Measurements from ENCODE around the gene PCBP3.

The PCBP3 gene

GRCh38 chr21:45867671-45868081 is 224.2 kb downstream of the PCBP3 start:
- no peak for DNase-seq

GRCh38 chr21:45868086-45868485 is 224.6 kb downstream of the PCBP3 start:
- no peak for DNase-seq

GRCh38 chr21:45868488-45868887 is 225.0 kb downstream of the PCBP3 start:
- no peak for DNase-seq

GRCh38 chr21:45869121-45870007 is 225.8 kb downstream of the PCBP3 start:
- no peak for DNase-seq

GRCh38 chr21:45870421-45870820 is 226.9 kb downstream of the PCBP3 start:
- no peak for DNase-seq

- DNase-seq = no peak
Observed at GRCh38 chr21:45870851-45871615, 227.5 kb downstream of the PCBP3 start.

- DNase-seq = no peak
Observed at GRCh38 chr21:45871616-45872236, 228.2 kb downstream of the PCBP3 start.

GRCh38 chr21:45872471-45872870 is 228.9 kb downstream of the PCBP3 start:
- DNase-seq = no peak

- no peak for DNase-seq
Observed at GRCh38 chr21:45872902-45873301, 229.4 kb downstream of the PCBP3 start.

- DNase-seq = no peak
Observed at GRCh38 chr21:45873418-45873817, 229.9 kb downstream of the PCBP3 start.

- no peak for DNase-seq
Observed at GRCh38 chr21:45873866-45874265, 230.3 kb downstream of the PCBP3 start.

- no peak for DNase-seq
Observed at GRCh38 chr21:45874716-45875415, 231.3 kb downstream of the PCBP3 start.

- no peak for DNase-seq
Observed at GRCh38 chr21:45875416-45875760, 231.9 kb downstream of the PCBP3 start.

GRCh38 chr21:45875881-45876280 is 232.4 kb downstream of the PCBP3 start:
- DNase-seq = no peak

GRCh38 chr21:45876381-45877170 is 233.1 kb downstream of the PCBP3 start:
- no peak for DNase-seq

GRCh38 chr21:45877171-45877438 is 233.6 kb downstream of the PCBP3 start:
- DNase-seq = no peak

- DNase-seq = no peak
Observed at GRCh38 chr21:45877821-45878469, 234.4 kb downstream of the PCBP3 start.

- DNase-seq = peak; percentile 65
Observed at GRCh38 chr21:45880097-45881068, 236.9 kb downstream of the PCBP3 start.

- no peak for DNase-seq
Observed at GRCh38 chr21:45882645-45883044, 239.1 kb downstream of the PCBP3 start.

GRCh38 chr21:45883090-45883489 is 239.6 kb downstream of the PCBP3 start:
- DNase-seq = no peak

GRCh38 chr21:45885597-45885929 is 242.0 kb downstream of the PCBP3 start:
- no peak for DNase-seq
